SK-N-SH treated with all-trans-retinoic acid at 6 μM for 48 hours (cell line): ENCODE measurements around the gene FBLN5.

Experiments used
- ATAC-seq: fragments of 200-7000 bp; cut with Tn5 transposase; 3 replicates; pipeline ENCODE4 v1.9.1; 2020; ENCODE audit warnings: mild to moderate bottlenecking, moderate library complexity
- ARNTL ChIP-seq: fragments of 450-650 bp; formaldehyde crosslinking; IDR thresholded peaks from 2 replicates; pipeline ENCODE4 v1.5.0; 2020; ENCODE audit warnings: low read depth, mild to moderate bottlenecking, moderate library complexity, borderline replicate concordance
- BACH2 ChIP-seq: fragments of 250-450 bp; sonication (Bioruptor Pico); IDR thresholded peaks from 2 replicates; pipeline ENCODE4 v1.9.0; 2021; ENCODE audit warnings: mild to moderate bottlenecking, borderline replicate concordance
- CREB5 ChIP-seq: fragments of 250-450 bp; sonication (Bioruptor Pico); IDR thresholded peaks from 2 replicates; pipeline ENCODE4 v1.5.1; 2020; ENCODE audit warnings: low read depth, mild to moderate bottlenecking, moderate library complexity
- CSDC2 ChIP-seq: fragments of 250-450 bp; sonication (Bioruptor Pico); IDR thresholded peaks from 2 replicates; pipeline ENCODE4 v1.5.0; 2020; ENCODE audit warnings: mild to moderate bottlenecking, moderate library complexity
- CSRNP3 ChIP-seq: fragments of 250-450 bp; sonication (Bioruptor Pico); IDR thresholded peaks from 2 replicates; pipeline ENCODE4 v1.5.1; 2021; ENCODE audit warnings: mild to moderate bottlenecking, moderate library complexity
- GLIS3 ChIP-seq: fragments of 250-450 bp; sonication (Bioruptor Pico); IDR thresholded peaks from 2 replicates; pipeline ENCODE4 v1.5.0; 2020; ENCODE audit warnings: mild to moderate bottlenecking, moderate library complexity
- ISL1 ChIP-seq: fragments of 250-450 bp; sonication (Bioruptor Pico); IDR thresholded peaks from 2 replicates; pipeline ENCODE4 v2.1.2; 2022; ENCODE audit warnings: mild to moderate bottlenecking, moderate library complexity
- OSR1 ChIP-seq: fragments of 250-450 bp; sonication (Bioruptor Pico); IDR thresholded peaks from 2 replicates; pipeline ENCODE4 v1.8.0; 2022; ENCODE audit warnings: moderate library complexity, mild to moderate bottlenecking, inconsistent platforms
- PATZ1 ChIP-seq: fragments of 250-450 bp; sonication (Bioruptor Pico); IDR thresholded peaks from 2 replicates; pipeline ENCODE4 v1.8.0; 2020; ENCODE audit warnings: mild to moderate bottlenecking, moderate library complexity, borderline replicate concordance
- POU6F1 ChIP-seq: fragments of 250-450 bp; sonication (Bioruptor Pico); IDR thresholded peaks from 2 replicates; pipeline ENCODE4 v1.8.0; 2021; ENCODE audit warnings: low read depth, mild to moderate bottlenecking, moderate library complexity, borderline replicate concordance
- PPARA ChIP-seq: fragments of 250-450 bp; sonication (Bioruptor Pico); IDR thresholded peaks from 2 replicates; pipeline ENCODE4 v1.5.0; 2020; ENCODE audit warnings: mild to moderate bottlenecking, borderline replicate concordance
- RARB ChIP-seq: fragments of 250-450 bp; sonication (Bioruptor Pico); IDR thresholded peaks from 2 replicates; pipeline ENCODE4 v1.8.0; 2021; ENCODE audit warnings: mild to moderate bottlenecking, moderate library complexity
- SNAI2 ChIP-seq: fragments of 250-450 bp; sonication (Bioruptor Pico); IDR thresholded peaks from 2 replicates; pipeline ENCODE4 v1.5.0; 2020; ENCODE audit warnings: mild to moderate bottlenecking, moderate library complexity
- TCF4 ChIP-seq: fragments of 250-450 bp; sonication (Bioruptor Pico); IDR thresholded peaks from 2 replicates; pipeline ENCODE4 v1.8.0; 2021; ENCODE audit warnings: mild to moderate bottlenecking, moderate library complexity, borderline replicate concordance
- TOX ChIP-seq: fragments of 250-450 bp; sonication (Bioruptor Pico); IDR thresholded peaks from 2 replicates; pipeline ENCODE4 v1.8.0; 2021; ENCODE audit warnings: mild to moderate bottlenecking, moderate library complexity, borderline replicate concordance
- ZFP3 ChIP-seq: fragments of 250-450 bp; sonication (Bioruptor Pico); IDR thresholded peaks from 2 replicates; pipeline ENCODE4 v1.5.0; 2020; ENCODE audit warnings: mild to moderate bottlenecking, moderate library complexity
- ZFP30 ChIP-seq: fragments of 450-650 bp; formaldehyde crosslinking; IDR thresholded peaks from 2 replicates; pipeline ENCODE4 v1.5.0; 2022; ENCODE audit warnings: mild to moderate bottlenecking, moderate library complexity
- ZNF565 ChIP-seq: fragments of 450-650 bp; formaldehyde crosslinking; conservative IDR thresholded peaks from 2 replicates; pipeline ENCODE4 v1.5.0; 2020; ENCODE audit warnings: low read depth, mild to moderate bottlenecking, moderate library complexity
- ZNF70 ChIP-seq: fragments of 450-650 bp; formaldehyde crosslinking; IDR thresholded peaks from 2 replicates; pipeline ENCODE4 v1.5.0; 2020; ENCODE audit warnings: mild to moderate bottlenecking, moderate library complexity
- ZNF8 ChIP-seq: fragments of 450-650 bp; formaldehyde crosslinking; IDR thresholded peaks from 2 replicates; pipeline ENCODE4 v1.5.0; 2020; ENCODE audit warnings: mild to moderate bottlenecking, moderate library complexity

Gene FBLN5

GRCh38 chr14:91947475-91948184, at the start of gene FBLN5:
Gene FBLN5, minus strand, starts transcription at chr14:91947694. Its CDS starts 465 bp downstream, at chr14:91947229.
- TF ChIP-seq POU6F1 (CRISPR knock-in tag) (no peak), ARNTL (CRISPR knock-in tag) (no peak), GLIS3 (CRISPR knock-in tag) (no peak), OSR1 (no peak), CSRNP3 (CRISPR knock-in tag) (no peak), ISL1 (CRISPR knock-in tag) (no peak)
- peak; percentile 82 for ATAC-seq

- no peak for TF ChIP-seq POU6F1 (CRISPR knock-in tag)
- TF ChIP-seq ZNF565 (CRISPR knock-in tag): no peak
- TF ChIP-seq ZFP3 (CRISPR knock-in tag): no peak
- TF ChIP-seq TOX (CRISPR knock-in tag): no peak
- TF ChIP-seq ISL1 (CRISPR knock-in tag): 0 out of 2 replicates have a peak, but pooled peaks have one; percentile 12
- TF ChIP-seq TCF4 (CRISPR knock-in tag): no peak
- TF ChIP-seq, all 23 proteins: peak for 1
- ATAC-seq: peak; percentile 96
Observed at GRCh38 chr14:91996948-91997371, 49.5 kb upstream of the FBLN5 start.

- ATAC-seq: no peak
- TF ChIP-seq GLIS3 (CRISPR knock-in tag) (no peak), ZNF70 (CRISPR knock-in tag) (no peak), PPARA (CRISPR knock-in tag) (no peak), POU6F1 (CRISPR knock-in tag) (no peak), RARB (no peak), CREB5 (no peak), TOX (CRISPR knock-in tag) (no peak), ZNF565 (CRISPR knock-in tag) (no peak), ZNF8 (no peak), CSDC2 (CRISPR knock-in tag) (no peak), BACH2 (no peak), SNAI2 (CRISPR knock-in tag) (no peak), PATZ1 (CRISPR knock-in tag) (no peak), ISL1 (CRISPR knock-in tag) (no peak), ZFP3 (CRISPR knock-in tag) (no peak), CSRNP3 (CRISPR knock-in tag) (no peak), ZFP30 (CRISPR knock-in tag) (no peak)
Observed at GRCh38 chr14:91987192-91987591, 39.7 kb upstream of the FBLN5 start.
